MM.1S (cell line): ENCODE data around the gene PNMA1.

Source experiments
- DNase-seq: peaks from one replicate; pipeline ENCODE4 v3.0.0-alpha.2; 2015
- H2AFZ ChIP-seq: fragments of 300-600 bp; sonication (generic); 2 replicates; pipeline ENCODE4 v1.6.0; 2016; ENCODE audit warnings: antibody characterized with exemption, low read length
- H3F3A ChIP-seq: fragments of 300-600 bp; sonication (generic); 2 replicates; pipeline ENCODE4 v1.6.1; 2016; ENCODE audit warnings: mild to moderate bottlenecking, antibody characterized with exemption, low read length, moderate library complexity, mixed read lengths; ENCODE audit not compliant: insufficient read depth
- H3K27ac ChIP-seq: fragments of 300-600 bp; sonication (generic); 2 replicates; pipeline ENCODE4 v1.5.1; 2016; ENCODE audit warnings: mild to moderate bottlenecking, low read length
- H3K27me3 ChIP-seq: fragments of 300-600 bp; sonication (generic); replicated peaks from 2 replicates; pipeline ENCODE4 v1.6.0; 2016; ENCODE audit warnings: low read length; ENCODE audit not compliant: insufficient read depth
- H3K36me3 ChIP-seq: fragments of 300-600 bp; sonication (generic); replicated peaks from 2 replicates; pipeline ENCODE4 v1.6.1; 2016; ENCODE audit warnings: mild to moderate bottlenecking, low read length, mixed read lengths; ENCODE audit not compliant: insufficient read depth
- H3K4me1 ChIP-seq: fragments of 300-600 bp; sonication (generic); 2 replicates; pipeline ENCODE4 v1.6.1; 2016; ENCODE audit warnings: low read length, mixed read lengths
- H3K4me2 ChIP-seq: fragments of 300-600 bp; sonication (generic); 2 replicates; pipeline ENCODE4 v1.6.0; 2016; ENCODE audit warnings: low read depth, low read length
- H3K4me3 ChIP-seq: fragments of 300-600 bp; sonication (generic); 2 replicates; pipeline ENCODE4 v1.5.1; 2016; ENCODE audit warnings: low read length, mixed read lengths
- H3K79me2 ChIP-seq: fragments of 300-600 bp; sonication (generic); 2 replicates; pipeline ENCODE4 v1.6.1; 2016; ENCODE audit warnings: mixed run types, low read length, mixed read lengths
- H3K9ac ChIP-seq: fragments of 300-600 bp; sonication (generic); 2 replicates; pipeline ENCODE4 v1.6.1; 2016; ENCODE audit warnings: low read length, mixed read lengths
- H3K9me2 ChIP-seq: fragments of 300-600 bp; sonication (generic); replicated peaks from 2 replicates; pipeline ENCODE4 v1.6.1; 2016; ENCODE audit warnings: mild to moderate bottlenecking, low read length, mixed read lengths; ENCODE audit not compliant: insufficient read depth
- H3K9me3 ChIP-seq: fragments of 300-600 bp; sonication (generic); replicated peaks from 2 replicates; pipeline ENCODE4 v1.6.1; 2016; ENCODE audit warnings: mild to moderate bottlenecking, low read length, mixed read lengths; ENCODE audit not compliant: insufficient read depth
- H4K20me1 ChIP-seq: fragments of 300-600 bp; sonication (generic); 2 replicates; pipeline ENCODE4 v1.6.1; 2016; ENCODE audit warnings: mild to moderate bottlenecking, low read length, moderate library complexity, mixed read lengths; ENCODE audit not compliant: insufficient read depth
- EZH2 ChIP-seq: fragments of 300-600 bp; sonication (generic); optimal IDR thresholded peaks from 2 replicates; pipeline ENCODE3; 2017; ENCODE audit warnings: low read depth, mild to moderate bottlenecking, antibody characterized with exemption, low read length, mixed read lengths
- EZH2phosphoT487 ChIP-seq: fragments of 300-600 bp; sonication (generic); IDR thresholded peaks from 2 replicates; pipeline ENCODE4 v1.6.1; 2018; ENCODE audit warnings: antibody characterized with exemption, low read length
- TF ChIP-seq, protein P1 (sequence below): fragments of 300-600 bp; sonication (generic); IDR thresholded peaks from 2 replicates; pipeline ENCODE4 v1.5.1; 2016; ENCODE audit warnings: antibody characterized with exemption, low read length, mixed read lengths

Gene PNMA1, protein sequence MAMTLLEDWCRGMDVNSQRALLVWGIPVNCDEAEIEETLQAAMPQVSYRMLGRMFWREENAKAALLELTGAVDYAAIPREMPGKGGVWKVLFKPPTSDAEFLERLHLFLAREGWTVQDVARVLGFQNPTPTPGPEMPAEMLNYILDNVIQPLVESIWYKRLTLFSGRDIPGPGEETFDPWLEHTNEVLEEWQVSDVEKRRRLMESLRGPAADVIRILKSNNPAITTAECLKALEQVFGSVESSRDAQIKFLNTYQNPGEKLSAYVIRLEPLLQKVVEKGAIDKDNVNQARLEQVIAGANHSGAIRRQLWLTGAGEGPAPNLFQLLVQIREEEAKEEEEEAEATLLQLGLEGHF

DNA sequence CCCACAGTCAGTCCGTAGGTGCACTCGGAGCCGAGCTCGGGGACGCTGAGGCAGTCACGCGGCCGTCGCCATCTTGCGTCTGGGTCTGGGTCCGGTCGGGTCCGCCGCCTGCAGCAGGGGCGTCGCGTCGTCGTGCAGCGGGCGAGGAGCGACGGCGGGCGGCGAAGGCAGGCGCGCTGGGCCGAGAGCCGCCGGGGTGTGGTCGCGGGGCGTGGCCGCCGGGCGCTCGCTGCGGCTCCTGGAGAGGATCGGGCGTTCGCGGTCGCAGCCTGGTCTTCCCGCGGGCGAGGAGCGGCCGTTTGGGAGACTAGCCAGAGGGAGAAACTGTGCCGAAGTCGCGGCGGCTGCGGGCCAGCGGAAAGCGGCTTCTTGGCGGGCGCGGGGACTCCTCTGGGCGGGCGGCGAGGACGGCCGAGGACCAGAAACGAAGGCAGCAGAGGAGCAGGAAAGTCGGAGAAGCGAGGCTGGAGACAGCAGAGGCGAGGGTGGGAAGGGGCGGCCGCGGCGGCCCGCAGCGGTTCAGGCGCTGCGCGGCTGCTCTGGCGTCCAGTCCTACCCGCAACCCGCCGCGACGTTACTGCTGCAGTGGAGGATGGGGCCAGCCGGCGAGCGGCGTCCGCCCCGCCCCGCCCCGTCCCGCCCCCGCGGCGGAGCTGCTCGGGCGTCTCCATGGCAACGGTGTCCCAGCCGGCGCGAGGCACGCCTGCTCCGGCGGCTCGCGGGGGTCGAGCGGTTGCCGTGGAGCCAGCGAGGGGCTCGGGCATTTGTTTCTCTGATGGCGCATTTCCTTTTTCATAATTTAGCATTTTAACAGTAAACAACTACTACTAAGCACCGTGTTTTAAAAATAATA lies at the start of gene PNMA1:
TSS of gene PNMA1 (minus strand) at position 582 of the 853 bp plus-strand sequence. CDS start 745 bp downstream, outside the sequence.
- peak within 1 kb of the TSS; percentile 55 for H3K4me3 ChIP-seq
- H4K20me1 ChIP-seq, result no peaks in the 10 kb centered on the region
- peaks cover 4% of the 10 kb centered on the region; the same call in 1 of the 2 replicates for H3K4me1 ChIP-seq
- H3K36me3 ChIP-seq, result no peaks in the 10 kb centered on the region
- H3K27me3 ChIP-seq, result no peaks in the 10 kb centered on the region
- H3K79me2 ChIP-seq, result no peaks in the 10 kb centered on the region
- no peak within 1 kb of the TSS for H3K27ac ChIP-seq
- H2AFZ ChIP-seq, result 0 out of 2 replicates have a peak within 1 kb of the TSS, but pooled peaks have one; percentile 45
- peak; percentile 63 for DNase-seq
- no peak within 1 kb of the TSS for H3K9ac ChIP-seq
- peak within 1 kb of the TSS; percentile 76 for H3K4me2 ChIP-seq
- TF ChIP-seq EZH2phosphoT487 (no peak), EZH2 (no peak)
- TF ChIP-seq, protein P1, sequence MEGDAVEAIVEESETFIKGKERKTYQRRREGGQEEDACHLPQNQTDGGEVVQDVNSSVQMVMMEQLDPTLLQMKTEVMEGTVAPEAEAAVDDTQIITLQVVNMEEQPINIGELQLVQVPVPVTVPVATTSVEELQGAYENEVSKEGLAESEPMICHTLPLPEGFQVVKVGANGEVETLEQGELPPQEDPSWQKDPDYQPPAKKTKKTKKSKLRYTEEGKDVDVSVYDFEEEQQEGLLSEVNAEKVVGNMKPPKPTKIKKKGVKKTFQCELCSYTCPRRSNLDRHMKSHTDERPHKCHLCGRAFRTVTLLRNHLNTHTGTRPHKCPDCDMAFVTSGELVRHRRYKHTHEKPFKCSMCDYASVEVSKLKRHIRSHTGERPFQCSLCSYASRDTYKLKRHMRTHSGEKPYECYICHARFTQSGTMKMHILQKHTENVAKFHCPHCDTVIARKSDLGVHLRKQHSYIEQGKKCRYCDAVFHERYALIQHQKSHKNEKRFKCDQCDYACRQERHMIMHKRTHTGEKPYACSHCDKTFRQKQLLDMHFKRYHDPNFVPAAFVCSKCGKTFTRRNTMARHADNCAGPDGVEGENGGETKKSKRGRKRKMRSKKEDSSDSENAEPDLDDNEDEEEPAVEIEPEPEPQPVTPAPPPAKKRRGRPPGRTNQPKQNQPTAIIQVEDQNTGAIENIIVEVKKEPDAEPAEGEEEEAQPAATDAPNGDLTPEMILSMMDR, result no peak
- H3F3A ChIP-seq, result no peaks in the 10 kb centered on the region
- no peaks in the 10 kb centered on the region for H3K9me3 ChIP-seq
- no peaks in the 10 kb centered on the region for H3K9me2 ChIP-seq

DNA sequence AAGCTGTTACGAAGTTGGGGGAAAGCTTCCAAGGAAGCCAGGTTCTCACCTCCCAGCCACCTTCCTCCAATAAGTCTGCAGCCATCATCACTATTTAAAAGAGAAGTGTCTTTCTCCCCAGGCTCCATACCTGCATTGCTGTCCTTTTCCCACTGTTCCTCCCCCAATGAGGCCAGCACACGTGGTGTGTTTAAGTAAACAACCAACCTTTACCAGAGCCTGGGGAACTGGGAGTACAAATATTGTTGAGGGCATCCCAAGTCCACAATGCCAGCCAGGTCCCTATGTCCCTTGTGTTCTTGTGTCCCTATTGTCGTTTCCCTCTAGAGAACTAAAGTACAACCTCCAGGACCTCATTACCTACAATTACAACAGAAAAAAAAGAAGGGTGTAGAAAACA lies 49.2 kb upstream of the PNMA1 start:
- Histone ChIP-seq H3K79me2 (peaks cover 45% of the 10 kb centered on the region), H3K9me3 (no peaks in the 10 kb centered on the region), H3K9me2 (no peaks in the 10 kb centered on the region), H4K20me1 (no peaks in the 10 kb centered on the region), H3K4me2 (no peak overlapping the region), H3K27ac (no peak overlapping the region), H2AFZ (no peak overlapping the region), H3K36me3 (no peaks in the 10 kb centered on the region), H3K4me1 (peaks cover 31% of the 10 kb centered on the region), H3K4me3 (no peak overlapping the region), H3K9ac (no peak overlapping the region), H3K27me3 (no peaks in the 10 kb centered on the region), H3F3A (peaks cover 25% of the 10 kb centered on the region)
- no peak for TF ChIP-seq EZH2phosphoT487
- TF ChIP-seq, protein P1, result no peak
- TF ChIP-seq EZH2, result no peak
- no peak for DNase-seq

DNA sequence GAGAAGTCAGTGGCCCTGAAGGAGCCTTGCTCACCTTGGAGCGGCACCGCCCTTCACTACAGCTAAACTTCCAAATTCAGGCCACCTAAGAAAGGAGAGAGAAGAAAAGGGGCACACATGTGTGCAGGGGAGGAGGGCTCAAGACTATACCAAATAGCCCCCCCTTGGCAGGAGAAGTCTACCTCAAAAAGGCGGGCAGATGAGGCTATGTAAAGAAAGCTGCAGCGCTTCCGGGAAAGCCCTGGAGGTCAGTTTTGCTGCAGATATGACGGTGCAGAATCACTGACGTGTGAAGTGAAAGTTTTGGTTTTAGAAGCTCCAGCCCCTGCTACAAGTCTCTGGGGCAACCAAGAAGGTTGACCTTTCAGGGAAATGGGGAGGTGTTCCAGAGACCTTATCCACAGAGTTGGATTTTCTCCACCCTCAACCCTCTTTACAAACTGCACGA lies 48.2 kb upstream of the PNMA1 start:
- no peaks in the 10 kb centered on the region for H3K9me2 ChIP-seq
- H3K27ac ChIP-seq, result peak overlapping the region; percentile 92
- no peak overlapping the region for H2AFZ ChIP-seq
- H4K20me1 ChIP-seq, result no peaks in the 10 kb centered on the region; the same call in 1 of the 2 replicates
- H3K9ac ChIP-seq, result peak overlapping the region; percentile 57
- no peaks in the 10 kb centered on the region for H3K27me3 ChIP-seq
- TF ChIP-seq EZH2phosphoT487 (no peak), EZH2 (no peak)
- TF ChIP-seq, protein P1, result no peak
- H3K4me2 ChIP-seq, result peak overlapping the region; percentile 55
- H3F3A ChIP-seq, result peaks cover 25% of the 10 kb centered on the region
- H3K36me3 ChIP-seq, result no peaks in the 10 kb centered on the region
- no peak overlapping the region for H3K4me3 ChIP-seq
- peaks cover 35% of the 10 kb centered on the region for H3K4me1 ChIP-seq
- peaks cover 50% of the 10 kb centered on the region for H3K79me2 ChIP-seq
- peak; percentile 59 for DNase-seq
- H3K9me3 ChIP-seq, result no peaks in the 10 kb centered on the region
